GM19438 (cell line): ENCODE results near the gene GPRC5A.

ENCODE experiments used
- ATAC-seq: cut with Tn5 transposase; IDR thresholded peaks from one replicate; pipeline ENCODE4 v1.9.1; 2021; ENCODE audit warnings: low read depth; ENCODE audit not compliant: unreplicated experiment

Gene GPRC5A

DNA sequence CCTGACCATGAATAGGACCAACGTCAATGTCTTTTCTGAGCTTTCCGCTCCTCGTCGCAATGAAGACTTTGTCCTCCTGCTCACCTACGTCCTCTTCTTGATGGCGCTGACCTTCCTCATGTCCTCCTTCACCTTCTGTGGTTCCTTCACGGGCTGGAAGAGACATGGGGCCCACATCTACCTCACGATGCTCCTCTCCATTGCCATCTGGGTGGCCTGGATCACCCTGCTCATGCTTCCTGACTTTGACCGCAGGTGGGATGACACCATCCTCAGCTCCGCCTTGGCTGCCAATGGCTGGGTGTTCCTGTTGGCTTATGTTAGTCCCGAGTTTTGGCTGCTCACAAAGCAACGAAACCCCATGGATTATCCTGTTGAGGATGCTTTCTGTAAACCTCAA, 17.3 kb downstream of the GPRC5A start:
- ATAC-seq = no peak

DNA sequence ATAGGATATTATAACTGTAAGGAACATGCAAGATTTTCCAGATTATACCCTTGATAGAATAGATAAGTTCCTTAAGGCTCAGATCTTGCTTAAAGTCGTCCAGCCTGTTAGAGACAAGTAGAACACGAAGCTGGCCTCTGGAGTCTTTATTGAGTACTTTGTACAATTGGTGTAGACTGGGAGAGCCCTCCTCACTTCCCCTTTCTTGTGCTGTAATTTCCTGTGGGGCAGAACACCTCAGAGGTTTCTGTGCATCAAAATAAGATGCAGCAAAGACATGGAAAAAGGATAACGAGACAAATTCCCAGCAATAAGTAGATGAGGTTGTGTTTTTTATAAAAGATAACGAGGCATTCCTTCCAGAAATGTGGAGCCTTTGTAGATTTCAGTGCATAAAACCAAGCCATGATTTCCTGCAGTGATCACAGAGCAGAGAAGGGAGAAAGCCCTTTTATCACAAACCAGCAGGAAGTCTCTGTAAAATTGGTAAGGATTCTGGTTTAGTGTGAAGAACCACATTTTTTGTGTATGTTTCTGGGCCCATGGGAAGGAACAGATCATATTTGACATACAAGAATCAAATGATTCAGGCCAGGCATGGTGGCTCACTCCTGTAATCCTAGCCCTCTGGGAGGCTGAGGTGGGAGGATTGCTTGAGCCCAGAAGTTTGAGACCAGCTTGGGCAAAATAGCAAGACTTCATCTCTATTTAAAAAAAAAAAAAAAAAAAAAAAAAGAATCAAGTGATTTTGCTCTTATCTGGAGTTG, 18.0 kb downstream of the GPRC5A start:
- ATAC-seq = no peak

DNA sequence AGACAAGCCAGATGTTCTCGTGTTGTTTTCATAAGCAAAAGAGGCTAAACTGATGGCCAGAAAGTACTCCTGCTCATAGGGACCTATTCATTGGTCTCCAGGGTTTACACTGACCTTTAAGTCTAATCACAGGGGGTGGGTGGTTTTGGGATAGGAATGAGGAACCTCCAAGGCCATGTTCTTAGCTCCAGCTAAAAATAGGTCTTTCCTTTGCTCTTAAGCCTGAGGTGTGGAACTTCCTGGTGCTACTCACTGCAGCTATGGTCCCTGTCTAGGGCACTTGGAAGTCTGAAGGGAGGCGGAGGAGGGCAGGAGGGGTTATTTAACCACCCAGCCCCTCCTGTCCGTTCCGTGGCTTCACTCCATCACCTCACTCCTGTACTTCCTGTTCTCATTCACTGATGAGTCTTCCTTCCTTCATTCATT, 18.6 kb downstream of the GPRC5A start:
- no peak for ATAC-seq

DNA sequence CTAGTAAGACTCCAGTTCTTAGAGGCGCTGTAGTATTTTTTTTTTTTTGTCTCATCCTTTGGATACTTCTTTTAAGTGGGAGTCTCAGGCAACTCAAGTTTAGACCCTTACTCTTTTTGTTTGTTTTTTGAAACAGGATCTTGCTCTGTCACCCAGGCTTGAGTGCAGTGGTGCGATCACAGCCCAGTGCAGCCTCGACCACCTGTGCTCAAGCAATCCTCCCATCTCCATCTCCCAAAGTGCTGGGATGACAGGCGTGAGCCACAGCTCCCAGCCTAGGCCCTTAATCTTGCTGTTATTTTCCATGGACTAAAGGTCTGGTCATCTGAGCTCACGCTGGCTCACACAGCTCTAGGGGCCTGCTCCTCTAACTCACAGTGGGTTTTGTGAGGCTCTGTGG, 21.3 kb downstream of the GPRC5A start:
- ATAC-seq = no peak

DNA sequence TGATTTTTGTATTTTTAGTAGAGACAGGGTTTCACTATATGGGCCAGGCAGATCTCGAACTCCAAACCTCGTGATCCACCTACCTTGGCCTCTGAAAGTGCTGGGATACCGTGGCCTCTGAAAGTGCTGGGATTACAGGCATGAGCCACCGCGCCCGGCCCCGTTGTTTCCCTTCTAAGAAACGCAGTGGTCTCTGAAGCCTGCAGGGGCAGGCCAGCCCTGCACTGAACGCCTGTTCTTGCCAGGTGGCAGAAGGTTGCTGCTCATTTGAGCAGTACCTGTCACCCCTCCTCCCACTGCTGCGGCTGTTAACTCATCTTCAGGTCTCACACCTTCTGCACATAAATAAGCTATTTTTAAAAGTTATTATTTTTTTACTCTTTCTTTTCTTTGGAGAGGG, 24.3 kb downstream of the GPRC5A start:
- no peak for ATAC-seq

DNA sequence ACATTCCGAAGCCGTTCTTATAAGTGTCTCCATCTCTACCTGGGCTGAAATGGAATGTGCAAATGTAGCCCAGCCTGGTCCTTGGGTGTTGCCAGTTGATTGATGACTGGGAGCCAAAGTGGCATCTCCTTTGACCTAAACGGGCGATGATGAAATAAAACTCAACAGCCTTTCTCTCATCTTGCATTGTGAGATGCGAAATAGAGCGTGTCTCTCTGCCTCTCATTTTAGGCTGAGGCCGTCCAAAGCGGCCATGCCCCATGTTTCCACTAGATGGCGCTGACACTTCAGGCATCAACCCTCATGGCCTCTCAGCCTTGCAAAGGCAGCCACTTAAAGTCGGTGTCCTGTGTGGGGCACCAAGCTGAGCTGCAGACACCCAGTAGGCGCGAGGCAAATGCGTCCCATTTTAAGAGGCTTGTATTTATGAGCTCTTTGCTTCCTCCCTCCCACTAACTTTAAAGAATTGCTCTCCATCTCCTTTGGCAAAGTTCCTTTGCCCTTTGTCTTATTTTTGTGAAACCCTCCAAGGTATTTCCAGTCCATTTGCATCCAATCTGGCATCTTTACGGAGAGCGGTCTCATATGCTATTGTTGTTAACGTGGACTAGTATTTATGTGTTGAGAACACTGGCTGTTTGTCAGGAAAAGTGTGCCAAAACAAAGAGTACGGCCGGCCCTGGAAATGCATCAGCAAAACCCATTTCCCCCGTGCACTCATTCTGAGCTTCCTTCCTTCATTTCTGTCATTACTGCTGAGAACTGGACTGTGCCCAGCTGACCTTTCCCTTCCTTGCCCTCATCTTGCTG, 25.0 kb downstream of the GPRC5A start:
- ATAC-seq = peak; percentile 89

DNA sequence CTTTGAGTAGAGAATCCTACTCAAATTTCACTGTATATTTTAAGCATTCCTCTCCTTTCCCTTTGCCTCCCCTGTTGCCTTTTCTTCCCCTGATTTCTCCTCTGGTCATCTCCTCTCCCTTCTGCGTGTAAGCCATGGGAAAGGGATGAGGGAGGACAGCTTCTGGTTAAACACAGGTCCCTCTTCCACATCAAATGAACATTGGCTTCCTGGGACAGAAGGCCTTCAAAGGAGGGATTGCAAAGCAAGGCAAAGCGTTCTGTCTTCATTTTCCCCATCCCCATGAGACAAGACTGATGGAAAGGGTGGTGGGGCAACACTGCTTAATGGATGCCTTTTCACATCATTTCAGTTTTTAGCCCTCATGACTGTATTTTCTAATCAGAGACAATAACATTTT, 26.2 kb downstream of the GPRC5A start:
- no peak for ATAC-seq

DNA sequence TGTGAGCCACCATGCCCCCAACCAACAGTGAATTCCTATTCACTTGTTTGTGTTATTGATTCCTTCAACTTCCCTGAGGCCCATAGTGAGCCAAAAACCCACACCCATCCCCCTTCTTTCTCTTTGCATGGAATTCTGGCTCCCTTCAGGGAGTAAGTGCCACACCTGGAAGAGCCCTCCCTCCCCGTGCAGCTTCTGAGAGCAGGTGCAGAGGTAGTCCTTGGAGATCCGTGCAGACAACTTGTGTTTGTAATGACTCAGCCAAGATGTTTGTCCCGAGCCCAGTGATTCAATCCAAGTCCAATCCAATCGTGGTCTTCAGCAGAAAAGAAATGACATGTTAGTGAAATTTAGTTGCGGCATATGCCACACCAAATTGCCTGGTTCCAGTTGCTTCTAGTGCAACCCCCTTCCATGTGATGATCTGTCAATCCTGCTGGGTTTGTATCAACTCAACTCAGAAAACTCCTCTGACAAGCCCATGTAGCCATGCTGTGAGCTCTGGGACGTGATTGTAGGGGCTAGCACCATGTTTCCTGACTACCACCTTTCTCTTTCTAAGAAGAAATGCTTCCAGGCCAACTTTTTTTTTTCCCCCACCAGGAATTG, 27.5 kb downstream of the GPRC5A start:
- no peak for ATAC-seq

DNA sequence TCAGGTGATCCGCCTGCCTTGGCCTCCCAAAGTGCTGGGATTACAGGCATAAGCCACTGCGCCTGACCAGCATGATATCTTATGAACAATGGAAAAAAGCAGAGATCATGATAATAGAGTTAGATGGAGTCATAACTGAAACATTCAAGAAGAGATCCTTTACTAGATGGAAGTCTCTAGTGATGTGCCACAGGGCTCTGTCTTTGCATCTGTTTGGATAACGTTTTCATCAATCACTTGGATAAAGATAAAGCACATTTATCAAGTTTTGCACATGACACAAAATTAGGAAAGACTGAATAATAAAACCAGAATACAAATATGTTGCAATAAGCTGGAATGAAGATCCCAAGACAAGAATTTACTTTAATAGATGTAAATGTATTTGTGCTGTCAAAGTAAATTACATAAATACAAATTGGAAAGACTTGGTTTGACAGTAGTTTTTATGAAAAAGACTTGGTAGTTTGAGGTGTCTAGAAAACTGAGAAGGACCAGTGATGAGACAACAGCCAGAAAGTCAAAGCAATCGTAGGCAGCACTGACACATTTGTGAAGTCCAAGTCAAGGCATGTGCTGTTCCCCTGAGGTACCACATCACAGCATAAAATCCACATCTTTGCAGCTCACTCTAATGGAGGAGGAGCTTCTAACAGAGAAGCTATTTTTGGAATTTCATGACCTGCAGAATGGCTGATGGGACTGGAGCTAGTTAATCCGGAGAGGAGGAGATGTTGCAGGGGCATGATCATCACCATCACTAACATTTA, 28.5 kb downstream of the GPRC5A start:
- ATAC-seq = no peak

DNA sequence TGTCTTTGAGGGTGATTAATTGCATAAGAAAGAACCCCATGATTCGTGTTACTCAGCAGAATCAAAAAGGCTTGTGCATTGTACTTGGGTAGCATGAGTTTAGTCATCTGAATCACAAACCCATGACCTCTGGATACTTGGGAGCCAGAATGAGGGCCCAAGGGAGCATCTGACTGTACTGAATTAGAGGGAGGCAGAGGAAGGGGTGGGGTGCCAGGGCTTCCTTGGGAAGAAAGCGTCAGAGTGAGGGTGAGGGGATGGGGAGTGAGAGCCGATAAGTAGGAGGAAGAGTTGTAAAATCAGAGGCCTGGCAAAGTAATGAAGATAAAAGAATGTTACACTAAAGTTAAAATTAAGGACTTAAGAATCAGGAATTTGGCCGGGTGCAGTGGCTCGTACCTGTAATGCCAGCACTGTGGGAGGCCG, 30.8 kb downstream of the GPRC5A start:
- ATAC-seq = no peak

DNA sequence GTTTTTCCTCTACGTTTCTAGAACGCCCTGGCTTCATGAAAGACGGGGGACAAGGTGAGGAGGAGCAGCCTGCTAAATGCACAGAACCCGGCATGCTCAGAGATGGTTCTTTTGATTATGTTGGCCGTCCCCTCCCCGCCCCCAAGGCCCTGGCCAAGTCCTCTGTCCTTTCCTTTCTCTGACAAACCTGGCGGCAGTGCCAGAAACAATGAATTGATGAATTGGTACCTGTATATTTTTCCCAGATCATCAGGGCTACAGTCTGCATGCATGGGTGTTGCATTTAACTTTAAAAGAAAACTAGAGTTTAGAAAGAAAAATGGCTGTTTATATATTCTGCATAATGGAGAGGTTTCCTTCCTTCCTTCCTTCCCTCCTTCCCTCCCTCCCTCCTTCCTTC, 31.6 kb downstream of the GPRC5A start:
- no peak for ATAC-seq

DNA sequence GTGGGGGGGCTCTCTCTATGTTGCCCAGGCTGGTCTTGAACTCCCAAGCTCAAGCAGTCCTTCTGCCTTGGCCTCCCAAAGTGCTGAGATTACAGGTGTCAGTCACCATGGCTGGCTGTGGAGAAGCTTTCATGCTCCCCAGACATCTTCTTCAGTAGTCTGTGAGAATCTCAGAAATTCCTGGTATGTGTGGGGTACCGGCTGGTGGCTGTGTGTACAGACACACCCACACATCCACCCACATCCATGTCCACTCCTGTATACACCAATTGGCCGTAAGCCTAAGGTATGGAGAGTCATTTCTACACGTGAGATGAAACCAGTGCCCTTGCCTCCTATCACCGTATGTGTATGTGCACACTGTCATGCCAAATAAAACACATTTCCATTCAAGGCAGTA, 32.8 kb downstream of the GPRC5A start:
- ATAC-seq = no peak

DNA sequence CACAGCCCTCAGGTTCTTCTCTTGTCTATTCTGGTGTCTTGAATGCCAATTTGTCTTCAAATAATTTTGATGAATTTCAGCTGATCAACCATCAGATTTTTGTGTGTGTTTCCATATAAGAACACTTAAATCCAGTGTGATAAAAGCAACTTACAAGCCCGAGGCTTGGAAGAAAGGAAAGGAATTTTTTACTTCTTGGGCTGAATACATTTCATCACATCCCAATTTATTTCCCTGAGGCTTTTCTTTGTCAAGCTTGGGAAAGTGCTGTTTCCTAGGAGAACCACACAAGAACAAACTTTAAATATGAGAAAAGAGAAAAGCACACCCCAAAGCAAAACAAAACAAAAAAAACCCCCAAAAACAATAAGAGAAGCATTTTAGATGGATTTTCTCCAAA, 34.0 kb downstream of the GPRC5A start:
- no peak for ATAC-seq

DNA sequence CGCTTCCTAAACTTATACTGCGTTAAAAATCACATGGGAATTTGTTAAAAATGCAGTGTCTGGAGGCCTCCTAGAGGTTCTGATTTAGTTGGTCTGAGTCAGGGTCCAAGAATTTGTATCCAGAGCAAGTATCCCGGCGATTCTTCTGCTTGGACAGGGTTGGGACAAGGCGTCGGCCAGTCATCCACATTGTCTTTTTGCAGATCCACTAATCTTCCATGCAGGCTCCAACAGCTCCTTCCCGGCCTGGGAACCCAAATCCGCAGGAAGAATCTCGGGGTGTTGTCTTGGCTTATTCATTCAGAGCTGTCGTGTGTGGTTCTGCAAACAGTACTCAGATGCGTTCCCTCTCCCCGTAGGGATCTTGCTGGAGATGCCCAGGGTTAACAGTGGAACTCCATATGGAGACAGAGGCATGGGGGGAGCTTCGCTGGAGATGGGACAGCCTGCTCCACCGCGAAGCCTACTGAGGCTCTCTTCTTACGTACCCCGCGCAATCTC, 35.3 kb downstream of the GPRC5A start:
- ATAC-seq = no peak

DNA sequence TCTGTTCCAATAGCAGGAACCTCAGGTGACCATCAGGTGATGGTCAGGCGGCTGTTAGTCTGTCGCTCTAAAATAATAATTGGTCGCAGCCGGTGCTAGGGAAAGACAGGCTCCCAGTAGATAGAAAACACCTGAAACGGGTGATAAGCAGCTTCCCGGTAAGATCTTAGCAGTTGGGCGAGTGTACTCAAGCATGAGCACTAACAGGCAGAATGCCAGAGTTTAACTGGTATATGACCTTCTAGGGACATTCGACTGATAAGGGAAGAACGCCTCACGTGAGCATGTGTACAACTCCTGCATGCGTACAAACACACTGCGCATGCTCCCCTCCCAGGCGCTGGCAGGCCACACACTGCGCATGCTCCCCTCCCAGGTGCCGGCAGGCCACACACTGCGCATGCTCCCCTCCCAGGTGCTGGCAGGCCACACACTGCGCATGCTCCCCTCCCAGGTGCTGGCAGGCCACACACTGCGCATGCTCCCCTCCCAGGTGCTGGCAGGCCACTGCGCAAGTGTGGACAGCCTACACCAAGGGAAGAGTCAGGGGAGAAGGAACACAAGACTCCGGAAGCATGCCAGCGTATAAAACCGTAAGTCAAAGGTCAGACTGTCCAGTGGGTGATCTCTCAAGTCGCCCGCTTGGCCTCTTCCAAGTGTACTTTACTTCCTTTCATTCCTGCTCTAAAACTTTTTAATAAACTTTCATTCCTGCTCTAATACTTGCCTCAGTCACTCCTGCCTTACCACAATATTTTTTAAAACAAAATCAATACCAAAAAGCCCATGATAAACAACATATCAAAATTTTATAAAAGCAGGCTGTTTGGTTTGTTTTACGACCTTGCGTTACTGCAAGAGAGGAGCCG, 36.1 kb downstream of the GPRC5A start:
- ATAC-seq = peak; percentile 71

DNA sequence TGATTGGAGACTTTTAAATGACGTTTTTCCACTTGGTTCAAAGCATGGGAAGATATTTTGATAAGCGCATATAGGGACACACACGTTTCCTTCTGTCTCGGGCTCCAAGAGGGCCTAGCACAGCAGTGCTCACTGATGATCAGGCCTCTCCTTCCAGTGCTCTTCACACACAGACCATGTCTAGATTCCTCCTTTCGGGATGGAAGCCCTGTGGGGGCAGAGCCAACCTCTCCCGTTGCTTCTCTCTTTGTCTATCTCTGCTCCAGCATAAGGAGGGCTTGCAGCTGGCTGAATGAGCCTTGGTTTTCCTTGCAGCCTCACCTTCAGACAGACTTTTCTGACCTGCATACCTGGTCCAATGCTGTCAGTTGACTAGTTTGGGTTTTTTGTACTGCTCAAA, 38.3 kb downstream of the GPRC5A start:
- no peak for ATAC-seq

DNA sequence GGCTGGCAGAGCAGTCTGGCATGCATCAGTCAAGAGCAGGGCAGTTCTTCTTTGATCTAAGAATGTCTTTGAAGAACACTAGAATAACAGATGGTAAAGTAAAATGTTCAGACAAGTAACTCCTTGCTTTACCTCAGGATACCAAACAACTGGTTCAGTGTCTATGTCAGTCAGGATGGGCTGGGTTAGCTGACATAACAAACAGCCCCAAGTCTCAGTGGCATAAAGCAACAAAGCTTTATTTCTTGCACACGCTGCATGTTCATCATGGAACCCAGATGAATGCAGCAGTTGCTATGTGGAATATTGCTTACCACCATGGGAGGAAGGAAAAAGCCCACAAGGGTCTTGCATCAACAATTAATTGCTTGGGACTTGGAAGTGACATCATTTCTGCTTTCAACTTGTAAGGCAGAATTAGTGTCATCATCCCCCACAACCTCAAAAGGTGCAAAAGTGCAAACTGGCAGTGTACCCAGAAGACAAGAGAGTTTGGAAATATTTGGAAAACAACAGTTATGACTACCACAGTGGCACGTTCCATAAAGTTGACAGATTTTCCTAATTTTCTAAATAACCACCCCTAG, 39.4 kb downstream of the GPRC5A start:
- ATAC-seq = no peak

DNA sequence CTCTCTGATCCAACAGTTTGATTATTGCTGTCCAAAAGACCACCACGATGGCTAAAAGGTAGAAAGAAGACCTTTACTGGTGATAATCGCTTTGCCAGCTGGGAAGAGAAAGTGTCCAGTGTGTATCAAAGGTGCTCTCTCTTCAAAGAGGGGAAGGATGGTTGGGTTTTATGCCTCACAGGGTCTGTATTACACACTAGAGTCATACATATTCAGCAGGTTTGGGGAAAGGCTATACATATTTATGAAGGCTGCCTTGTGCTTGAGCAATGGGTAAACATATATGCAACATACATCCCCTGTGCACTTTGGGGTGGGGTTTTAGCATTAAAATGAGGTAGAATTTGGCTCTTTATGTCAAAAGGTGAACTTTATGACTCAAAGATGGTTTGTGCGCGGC, 42.4 kb downstream of the GPRC5A start:
- no peak for ATAC-seq

DNA sequence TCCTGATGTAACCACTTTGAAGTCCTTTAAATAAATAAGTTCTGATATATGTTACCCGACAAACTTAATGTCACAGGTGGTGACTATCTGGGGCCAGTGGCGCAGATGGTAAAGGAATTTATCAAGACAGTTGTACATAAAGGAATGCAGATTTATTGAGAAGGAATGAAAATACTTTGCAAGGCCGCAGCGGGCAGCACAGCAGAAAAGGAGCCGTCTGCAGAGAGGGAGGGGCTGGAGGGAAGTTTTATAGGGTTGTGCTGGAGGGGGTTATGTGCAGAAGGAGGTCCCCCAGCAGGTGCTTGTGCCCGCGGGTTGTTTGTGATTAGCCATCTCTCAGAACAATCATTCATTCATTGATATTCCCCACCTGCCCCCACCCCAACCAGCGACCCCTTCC, 43.2 kb downstream of the GPRC5A start:
- no peak for ATAC-seq
